ENCODE results near the gene TMEM239. TPM values are rescaled to one million over a fixed set of nuclear protein-coding genes. Genes with fewer than 3 reads are reported as not detected.
A peak's percentile ranks its signal among the peaks of the same experiment; 100 is the strongest.
"Not testable (repeated sequence)": the region's sequence is repeated elsewhere in the genome, so short reads cannot be mapped to it uniquely, and the experiment has no call there.

The TMEM239 gene
- total RNA-seq, 2 donors from 2014 or later, result not detected

DNA sequence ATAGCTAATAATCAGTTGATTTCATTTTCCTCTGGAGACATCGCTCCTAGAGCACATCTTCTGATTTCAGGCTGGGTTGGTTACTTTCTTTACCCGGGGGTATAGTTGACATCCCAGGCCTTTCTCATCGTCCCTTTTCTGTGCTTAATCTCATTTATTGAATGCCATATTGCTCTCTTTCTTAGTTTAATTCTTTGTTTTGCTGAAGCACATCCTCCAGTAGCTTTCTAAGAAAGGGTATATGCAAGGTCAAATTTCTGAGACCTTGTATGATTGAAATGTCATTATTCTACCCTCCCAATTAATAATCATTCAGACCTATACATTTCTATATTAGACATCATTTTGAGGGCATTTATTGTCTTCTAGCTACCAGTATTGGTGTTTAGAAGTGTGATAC, 4.0 kb upstream of the TMEM239 start:
- peaks cover 13 to 19% of the 10 kb centered on the region in 2 donors for H3K36me3 Mint-ChIP-seq
- DNase-seq (ENCODE audit: low spot score in 2 of 2), result no peak
- no peak overlapping the region for H3K27ac Mint-ChIP-seq
- H3K9me3 Mint-ChIP-seq, result peaks cover 0 to 19% of the 10 kb centered on the region in 2 donors
- ATAC-seq, result no peak

DNA sequence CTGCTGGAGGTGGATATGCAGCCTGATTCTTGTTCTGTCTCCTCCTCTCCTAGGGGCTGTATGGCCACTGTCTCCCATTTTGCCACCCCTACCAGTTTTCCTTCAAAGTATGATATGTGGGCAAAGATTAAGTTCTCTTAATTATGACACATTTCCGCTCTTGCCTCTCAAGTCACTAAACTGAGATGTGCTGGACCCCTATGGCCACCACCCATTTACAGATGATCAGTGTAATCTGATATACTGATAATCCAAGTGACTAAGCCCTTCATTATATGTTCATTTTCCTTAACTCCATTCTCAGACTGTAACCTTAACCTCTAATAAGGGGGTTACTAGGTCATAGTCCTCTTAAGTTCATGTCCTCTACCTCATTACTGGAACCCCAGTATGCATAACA, 2.1 kb upstream of the TMEM239 start:
- H3K27ac Mint-ChIP-seq, result no peak overlapping the region
- peaks cover 0 to 19% of the 10 kb centered on the region in 2 donors for H3K9me3 Mint-ChIP-seq
- peaks cover 13 to 19% of the 10 kb centered on the region in 2 donors for H3K36me3 Mint-ChIP-seq
- DNase-seq (ENCODE audit: low spot score in 2 of 2), result no peak
- ATAC-seq, result no peak

DNA sequence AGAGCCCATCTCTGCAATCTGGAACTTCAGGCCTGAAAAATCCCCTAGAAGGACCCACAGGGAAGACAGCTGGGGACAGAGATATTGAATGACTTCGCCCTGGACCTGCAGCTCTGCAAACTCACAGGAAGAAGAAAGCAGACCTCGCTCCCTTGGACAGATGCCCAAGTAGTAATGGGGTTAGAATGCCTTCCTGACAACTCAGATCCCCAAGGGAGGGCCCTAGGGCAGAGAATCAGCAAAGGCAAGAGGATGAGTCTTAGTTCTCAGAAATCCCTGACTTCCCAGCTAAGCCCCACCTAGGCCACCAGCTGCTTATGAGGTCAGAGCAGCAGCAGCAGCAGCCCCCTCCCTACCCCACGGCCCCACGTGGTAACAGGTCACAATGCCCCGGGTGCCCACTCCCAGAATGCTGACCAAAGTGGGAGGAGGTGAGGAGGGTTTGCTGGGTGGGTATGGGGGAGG, 1.5 kb upstream of the TMEM239 start, which contains the start of gene C20orf141:
C20orf141 (plus strand) TSS at position 401 of the 465 bp plus-strand sequence. CDS start 198 bp downstream, outside the sequence.
- Mint-ChIP-seq H3K36me3 (peaks cover 13 to 19% of the 10 kb centered on the region in 2 donors), H3K9me3 (peaks cover 0 to 19% of the 10 kb centered on the region in 2 donors), H3K27ac (no peak within 1 kb of the TSS)
- ATAC-seq (peak in 1 of 2 donors; percentile 33), DNase-seq (ENCODE audit: low spot score in 2 of 2) (no peak)

DNA sequence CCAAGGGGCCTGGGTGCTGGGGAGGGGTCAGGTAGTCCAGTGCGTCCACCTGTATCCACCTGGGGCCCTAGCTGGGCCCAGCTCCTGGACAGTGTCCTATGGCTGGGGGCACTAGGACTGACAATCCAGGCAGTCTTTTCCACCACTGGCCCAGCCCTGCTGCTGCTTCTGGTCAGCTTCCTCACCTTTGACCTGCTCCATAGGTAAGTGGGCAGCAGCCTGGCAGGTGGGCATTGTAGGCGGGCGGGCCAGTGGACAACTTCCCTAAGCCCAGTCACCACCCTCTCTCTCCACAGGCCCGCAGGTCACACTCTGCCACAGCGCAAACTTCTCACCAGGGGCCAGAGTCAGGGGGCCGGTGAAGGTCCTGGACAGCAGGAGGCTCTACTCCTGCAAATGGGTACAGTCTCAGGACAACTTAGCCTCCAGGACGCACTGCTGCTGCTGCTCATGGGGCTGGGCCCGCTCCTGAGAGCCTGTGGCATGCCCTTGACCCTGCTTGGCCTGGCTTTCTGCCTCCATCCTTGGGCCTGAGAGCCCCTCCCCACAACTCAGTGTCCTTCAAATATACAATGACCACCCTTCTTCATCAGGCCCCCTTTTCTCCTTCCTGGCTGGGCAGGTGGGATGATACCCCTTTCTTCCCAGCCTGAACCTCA, 793 bp upstream of the TMEM239 start:
- DNase-seq (ENCODE audit: low spot score in 2 of 2), result no peak
- H3K27ac Mint-ChIP-seq, result no peak overlapping the region
- no peak for ATAC-seq
- H3K36me3 Mint-ChIP-seq, result peaks cover 13 to 19% of the 10 kb centered on the region in 2 donors
- H3K9me3 Mint-ChIP-seq, result peaks cover 0 to 19% of the 10 kb centered on the region in 2 donors

DNA sequence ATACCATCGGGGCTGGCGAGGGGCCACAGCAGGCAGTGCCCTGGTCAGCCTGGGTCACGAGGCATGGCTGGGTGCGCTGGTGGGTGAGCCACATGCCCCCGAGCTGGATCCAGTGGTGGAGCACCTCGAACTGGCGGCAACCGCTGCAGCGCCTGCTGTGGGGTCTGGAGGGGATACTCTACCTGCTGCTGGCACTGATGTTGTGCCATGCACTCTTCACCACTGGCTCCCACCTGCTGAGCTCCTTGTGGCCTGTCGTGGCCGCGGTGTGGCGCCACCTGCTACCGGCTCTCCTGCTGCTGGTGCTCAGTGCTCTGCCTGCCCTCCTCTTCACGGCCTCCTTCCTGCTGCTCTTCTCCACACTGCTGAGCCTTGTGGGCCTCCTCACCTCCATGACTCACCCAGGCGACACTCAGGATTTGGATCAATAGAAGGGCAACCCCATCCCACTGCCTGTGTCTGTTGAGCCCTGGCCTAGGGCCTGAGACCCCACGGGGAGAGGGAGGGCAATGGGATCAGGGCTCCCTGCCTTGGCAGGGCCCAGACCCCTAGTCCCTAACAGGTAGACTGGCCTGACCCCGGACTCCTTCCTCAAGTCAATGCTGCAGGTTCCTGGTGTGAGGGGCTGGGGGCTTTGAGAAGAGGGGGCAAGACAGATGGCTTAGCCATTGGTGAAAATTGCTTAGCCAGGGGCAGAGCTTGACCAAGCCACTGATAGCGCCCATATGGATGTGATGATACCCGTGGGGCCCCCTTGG, 598 bp downstream of the TMEM239 start:
- peaks cover 9 to 15% of the 10 kb centered on the region in 2 donors for H3K36me3 Mint-ChIP-seq
- no peak overlapping the region for H3K27ac Mint-ChIP-seq
- ATAC-seq, result peak; percentile 43 to 71
- peaks cover 0 to 9% of the 10 kb centered on the region in 2 donors for H3K9me3 Mint-ChIP-seq
- DNase-seq (ENCODE audit: low spot score in 2 of 2), result no peak

DNA sequence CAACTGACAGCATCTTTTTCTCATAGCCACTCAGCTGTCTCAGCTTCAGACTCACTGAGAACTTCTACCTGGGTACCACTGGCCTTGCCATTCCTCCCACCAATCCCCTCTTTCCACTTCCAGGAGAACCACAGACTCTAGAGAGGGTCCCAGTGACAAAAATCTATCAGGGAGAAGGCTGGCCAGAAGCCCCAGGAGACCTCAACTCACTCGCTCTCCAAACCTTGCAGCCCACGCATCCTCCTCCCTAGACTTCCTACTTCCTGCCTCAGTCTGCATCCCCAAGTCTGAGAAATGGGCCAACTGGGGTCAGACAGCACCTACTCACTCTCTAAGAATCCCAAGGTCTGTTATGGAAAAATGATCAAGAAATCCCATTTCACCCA, 1.2 kb downstream of the TMEM239 start:
- DNase-seq (ENCODE audit: low spot score in 2 of 2) (no peak), ATAC-seq (no peak)
- Mint-ChIP-seq H3K27ac (no peak overlapping the region), H3K9me3 (peaks cover 0 to 4% of the 10 kb centered on the region in 2 donors), H3K36me3 (peaks cover 4 to 9% of the 10 kb centered on the region in 2 donors)

DNA sequence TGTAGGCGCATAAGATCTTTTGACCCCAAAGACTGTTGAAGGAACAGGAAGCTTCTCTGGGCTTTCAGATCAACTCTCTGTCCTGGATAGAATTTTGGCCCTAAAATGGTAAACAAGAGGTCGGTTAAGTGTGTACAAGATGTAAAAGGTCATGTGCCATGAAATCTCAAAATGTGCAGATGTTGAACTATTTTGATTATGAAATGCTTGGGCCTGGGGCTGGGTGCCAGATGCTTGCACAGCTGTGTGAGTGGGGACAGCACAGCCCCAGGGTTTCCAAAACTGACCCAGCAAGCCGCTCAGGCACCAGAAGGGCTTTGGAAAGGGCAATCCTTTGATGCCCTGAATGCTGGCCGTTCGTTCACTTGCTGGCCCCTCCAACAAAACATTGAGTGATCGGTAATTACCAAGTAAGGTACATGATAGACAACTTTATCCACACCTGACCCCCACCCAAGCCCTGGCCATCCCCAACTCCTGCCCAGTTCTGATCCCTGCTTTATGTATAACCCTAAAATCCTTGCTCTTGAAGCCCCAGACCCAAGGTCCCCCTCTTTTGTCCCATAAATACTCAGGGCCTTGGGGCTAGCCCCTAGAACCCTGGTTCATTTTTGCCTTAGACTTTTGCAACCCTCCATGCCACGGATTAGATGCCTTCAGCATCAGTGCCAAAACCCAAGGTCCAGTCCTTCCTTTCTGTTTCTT, 1.9 kb downstream of the TMEM239 start:
- no peak for DNase-seq (ENCODE audit: low spot score in 2 of 2)
- Mint-ChIP-seq H3K9me3 (no peaks in the 10 kb centered on the region), H3K27ac (no peak overlapping the region), H3K36me3 (peaks cover 0 to 5% of the 10 kb centered on the region in 2 donors)
- no peak for ATAC-seq

DNA sequence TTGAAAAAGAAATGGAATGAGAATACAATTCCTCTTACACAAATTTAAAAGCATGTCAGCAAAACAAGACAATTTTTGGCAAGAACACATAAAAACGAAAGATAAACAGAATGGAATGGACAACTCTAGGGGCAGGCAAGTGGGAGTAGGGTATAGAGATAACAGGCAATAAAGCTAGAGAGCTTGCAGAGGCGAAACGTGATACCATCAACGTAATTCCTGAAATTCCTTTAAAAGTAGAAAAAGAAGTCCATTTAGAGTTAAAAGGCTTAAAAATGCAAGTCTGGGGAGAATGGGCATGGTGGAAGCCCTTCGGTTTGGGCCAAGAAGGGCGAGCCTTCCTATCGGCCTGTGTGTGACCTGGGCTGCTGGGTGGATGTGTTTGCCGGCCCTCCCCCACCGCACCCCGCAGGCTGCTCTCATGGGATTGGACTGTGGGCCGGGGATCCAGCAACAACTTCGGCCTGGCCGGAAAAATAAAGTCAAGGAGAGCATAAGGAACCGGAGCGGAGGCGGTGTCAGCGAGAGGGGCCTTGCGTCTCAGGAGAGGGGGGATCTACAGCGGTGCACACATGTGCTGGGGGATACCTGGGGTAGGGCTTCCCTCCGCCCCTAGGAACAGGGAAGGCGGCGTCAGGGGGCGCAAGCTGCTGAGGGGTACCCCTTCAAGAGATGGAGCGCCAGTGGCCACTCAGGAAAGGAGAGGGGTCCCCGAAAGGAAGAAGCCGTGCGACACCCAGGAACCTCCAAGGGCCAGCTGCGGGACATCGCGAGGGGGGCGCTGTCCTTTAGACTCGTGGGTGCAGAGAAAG, 4.1 kb downstream of the TMEM239 start:
- H3K27ac Mint-ChIP-seq, result no peak overlapping the region
- no peaks in the 10 kb centered on the region for H3K36me3 Mint-ChIP-seq
- no peak for DNase-seq (ENCODE audit: low spot score in 2 of 2)
- ATAC-seq, result no peak
- no peaks in the 10 kb centered on the region for H3K9me3 Mint-ChIP-seq

DNA sequence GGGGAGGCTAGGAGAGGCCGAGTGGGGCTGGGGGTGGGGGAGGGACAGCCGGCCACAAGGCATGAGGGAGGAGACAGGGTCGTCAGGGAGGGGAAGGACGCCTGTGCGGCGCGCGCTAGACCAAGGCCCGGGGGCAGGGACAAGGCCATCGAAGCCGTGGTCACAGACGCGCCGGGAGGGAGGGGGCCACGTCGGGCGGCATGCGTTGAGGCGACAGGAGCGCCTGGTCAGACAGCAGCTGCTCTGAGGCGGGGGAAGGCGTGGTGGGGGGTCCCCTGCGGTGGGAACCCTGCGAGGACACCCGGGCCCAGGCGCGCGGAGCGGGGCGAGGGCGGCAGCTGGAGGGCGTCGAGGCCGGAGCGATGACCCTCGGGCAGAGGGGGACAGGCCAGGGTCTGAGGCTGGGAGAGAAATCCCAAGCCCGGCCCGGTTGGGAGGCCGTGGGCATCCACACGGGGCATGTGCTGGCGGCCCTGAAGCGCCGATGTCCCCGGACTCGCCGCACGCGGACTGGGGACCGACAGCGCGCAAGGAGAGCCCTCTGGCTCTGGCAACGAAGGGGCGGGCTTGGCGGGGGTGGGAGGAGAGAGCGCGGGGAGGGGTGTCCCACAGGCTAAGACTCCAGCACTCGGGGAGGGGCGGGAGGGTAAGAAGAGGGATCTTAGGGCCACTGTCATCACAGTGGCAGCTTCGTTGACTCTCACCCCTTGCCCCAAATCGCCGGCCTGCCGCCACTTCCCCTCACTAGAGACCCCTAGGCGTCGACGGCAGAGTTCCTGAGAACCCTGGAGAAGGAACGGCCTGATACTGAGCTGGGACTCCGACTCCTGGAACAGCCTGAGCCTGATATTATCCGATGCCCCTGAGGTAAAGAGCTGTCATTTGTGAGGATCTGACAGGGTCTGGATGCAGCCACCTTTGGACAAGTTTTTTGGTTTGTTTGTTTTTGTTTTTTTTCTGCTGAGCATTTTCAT, 5.0 kb downstream of the TMEM239 start:
- DNase-seq (ENCODE audit: low spot score in 2 of 2) (no peak), ATAC-seq (peak in 1 of 2 donors; percentile 32)
- Mint-ChIP-seq H3K36me3 (no peaks in the 10 kb centered on the region), H3K9me3 (no peaks in the 10 kb centered on the region), H3K27ac (no peak overlapping the region)

DNA sequence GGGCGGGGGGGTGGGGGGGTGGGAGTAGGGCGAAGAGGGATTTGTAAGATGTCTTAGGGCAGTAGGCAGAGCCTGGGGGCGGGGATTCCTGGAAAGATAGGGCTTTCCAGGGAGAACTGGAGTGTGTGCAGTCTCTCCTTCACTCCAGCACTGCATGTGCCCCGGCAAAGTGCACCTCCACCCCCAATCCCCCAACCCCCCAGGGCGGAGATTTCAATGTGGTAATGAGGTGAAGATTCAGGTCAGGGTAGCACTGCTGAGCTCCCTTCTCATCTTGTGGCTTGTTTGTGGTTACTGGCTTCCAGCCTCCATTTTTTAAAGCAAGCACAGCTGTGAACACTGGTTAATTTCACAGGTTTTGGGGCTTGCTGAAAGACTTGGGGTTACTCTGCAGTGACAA, 5.9 kb downstream of the TMEM239 start:
- H3K27ac Mint-ChIP-seq, result no peak overlapping the region
- H3K36me3 Mint-ChIP-seq, result no peaks in the 10 kb centered on the region
- peak; percentile 39 to 85 for ATAC-seq

DNA sequence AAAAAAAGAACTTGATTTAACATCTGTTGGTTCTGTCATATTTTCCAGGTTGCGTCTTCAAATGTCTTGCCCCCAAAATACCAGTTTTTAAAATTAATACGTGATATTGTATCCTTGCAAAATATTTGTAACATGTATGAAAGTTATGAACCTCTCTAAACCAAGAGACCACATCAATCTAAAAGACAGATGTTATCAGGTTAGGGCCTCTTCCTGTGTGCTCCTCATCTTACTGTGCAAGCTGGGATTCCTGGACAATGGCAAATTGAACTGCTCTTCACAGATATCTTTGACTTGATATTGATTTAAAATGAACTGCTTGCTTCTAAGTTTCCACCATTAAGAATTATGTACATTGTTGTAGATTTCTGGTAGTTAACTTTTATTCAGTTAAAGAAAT, 9.6 kb downstream of the TMEM239 start:
- H3K27ac Mint-ChIP-seq, result no peak overlapping the region
- no peaks in the 10 kb centered on the region for H3K9me3 Mint-ChIP-seq
- ATAC-seq (peak in 1 of 2 donors; percentile 46), DNase-seq (ENCODE audit: low spot score in 2 of 2) (no peak)
- no peaks in the 10 kb centered on the region for H3K36me3 Mint-ChIP-seq

More for the DNA sequence above, 5.9 kb downstream of the TMEM239 start:
- no peak for DNase-seq (ENCODE audit: low spot score in 2 of 2)
- H3K9me3 Mint-ChIP-seq, result no peaks in the 10 kb centered on the region

DNA sequence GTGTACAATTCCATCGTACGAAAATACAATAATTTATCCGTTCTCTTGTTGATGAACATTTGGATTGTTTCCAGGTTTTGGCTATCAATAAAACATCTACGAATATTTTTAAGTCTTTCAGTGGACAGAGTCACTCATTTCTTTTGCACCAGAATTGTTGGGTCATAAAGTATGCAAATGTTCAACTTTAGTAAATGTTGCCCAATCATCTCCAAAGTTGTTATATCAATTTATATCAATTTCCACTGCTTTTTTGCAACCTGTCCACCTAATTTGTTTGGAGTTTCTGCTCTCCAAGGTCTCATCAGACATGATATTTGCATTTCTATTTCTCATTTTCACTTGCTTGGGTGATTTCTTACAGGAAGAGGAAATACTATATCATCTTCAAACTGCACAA, 10.5 kb downstream of the TMEM239 start:
- Mint-ChIP-seq H3K27ac (no peak overlapping the region), H3K36me3 (no peaks in the 10 kb centered on the region), H3K9me3 (no peaks in the 10 kb centered on the region)
- no peak for ATAC-seq
- DNase-seq (ENCODE audit: low spot score in 2 of 2), result no peak

DNA sequence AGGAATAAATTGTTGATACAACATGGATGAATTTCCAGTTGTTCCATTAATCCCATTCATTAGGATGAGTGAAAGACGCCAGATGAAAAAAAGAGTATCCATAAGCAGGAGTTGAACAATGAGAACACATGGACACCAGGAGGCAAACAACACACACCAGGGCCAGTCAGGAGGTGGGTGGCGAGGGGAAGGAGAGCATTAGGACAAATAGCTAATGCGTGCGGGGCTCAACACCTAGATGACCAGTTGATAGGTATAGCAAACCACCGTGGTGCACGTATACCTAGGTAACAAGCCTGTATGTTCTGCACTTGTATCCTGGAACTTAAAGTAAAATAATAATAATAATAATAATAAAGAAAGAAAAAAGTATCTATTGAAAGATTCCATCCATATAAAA, 13.2 kb downstream of the TMEM239 start:
- H3K36me3 Mint-ChIP-seq, result no peaks in the 10 kb centered on the region
- DNase-seq (ENCODE audit: low spot score in 2 of 2) (no peak), ATAC-seq (no peak)
- no peaks in the 10 kb centered on the region for H3K9me3 Mint-ChIP-seq
- no peak overlapping the region for H3K27ac Mint-ChIP-seq

DNA sequence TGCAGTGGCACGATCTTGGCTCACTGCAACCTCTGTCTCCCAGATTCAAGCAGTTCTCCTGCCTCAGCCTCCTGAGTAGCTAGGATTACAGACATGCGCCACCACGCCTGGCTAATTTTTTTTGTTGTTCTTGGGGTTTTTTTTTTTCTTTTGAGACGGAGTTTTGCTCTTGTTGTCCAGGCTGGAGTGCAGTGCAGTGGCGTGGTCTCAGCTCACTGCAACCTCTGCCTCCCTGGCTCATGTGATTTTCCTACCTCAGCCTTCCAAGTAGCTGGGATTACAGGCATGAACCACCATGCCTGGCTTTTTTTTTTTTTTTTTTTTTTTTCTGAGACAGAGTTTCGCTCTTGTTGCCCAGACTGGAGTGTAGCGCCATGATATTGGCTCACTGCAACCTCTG, 15.0 kb downstream of the TMEM239 start:
- H3K27ac Mint-ChIP-seq; H3K9me3 Mint-ChIP-seq; DNase-seq (ENCODE audit: low spot score in 2 of 2); ATAC-seq; H3K36me3 Mint-ChIP-seq: not testable (repeated sequence)

DNA sequence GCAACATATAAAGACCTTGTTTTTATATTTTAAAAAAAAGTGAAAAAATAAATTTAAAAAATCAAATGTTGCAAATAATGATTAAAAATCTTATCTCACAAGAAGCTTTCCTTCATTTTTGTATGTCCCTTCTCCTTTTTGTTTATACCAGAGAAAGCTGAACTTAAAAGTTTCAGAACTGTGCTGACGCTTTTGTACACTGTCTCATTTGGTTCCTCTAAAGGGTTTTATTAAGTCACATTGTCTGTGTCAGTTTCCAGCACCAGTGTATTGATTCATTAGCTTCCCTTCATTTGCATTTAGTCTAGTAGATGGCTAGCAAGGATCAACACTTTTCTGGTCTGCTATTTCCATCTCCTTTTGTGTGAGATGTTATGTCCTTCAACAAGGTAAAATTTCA, 17.6 kb downstream of the TMEM239 start:
- H3K27ac Mint-ChIP-seq, result no peak overlapping the region
- DNase-seq (ENCODE audit: low spot score in 2 of 2) (no peak), ATAC-seq (no peak)
- no peaks in the 10 kb centered on the region for H3K9me3 Mint-ChIP-seq
- no peaks in the 10 kb centered on the region for H3K36me3 Mint-ChIP-seq
